Measurements from ENCODE around the gene ADAMTS5.

ADAMTS5 gene

GRCh38 chr21:26967062-26967913 is at the start of gene ADAMTS5:
Gene ADAMTS5, minus strand, starts transcription at chr21:26967088. Its CDS starts 697 bp downstream, at chr21:26966391.
- peak; percentile 13 for DNase-seq (ENCODE audit: low read depth, low spot score)

- no peak for DNase-seq (ENCODE audit: low read depth, low spot score)
These were observed 34.6 kb upstream of the ADAMTS5 start for GRCh38 chr21:27001526-27001925.

GRCh38 chr21:26983576-26983975 is 16.7 kb upstream of the ADAMTS5 start:
- no peak for DNase-seq (ENCODE audit: low read depth, low spot score)

GRCh38 chr21:26982767-26983166 is 15.9 kb upstream of the ADAMTS5 start:
- no peak for DNase-seq (ENCODE audit: low read depth, low spot score)

- DNase-seq (ENCODE audit: low read depth, low spot score), result no peak
These were observed 10.9 kb upstream of the ADAMTS5 start for GRCh38 chr21:26977746-26978145.

- no peak for DNase-seq (ENCODE audit: low read depth, low spot score)
These were observed 6.3 kb upstream of the ADAMTS5 start for GRCh38 chr21:26973226-26973625.

GRCh38 chr21:26972192-26972591 is 5.3 kb upstream of the ADAMTS5 start:
- DNase-seq (ENCODE audit: low read depth, low spot score), result no peak

- no peak for DNase-seq (ENCODE audit: low read depth, low spot score)
These were observed 3.3 kb upstream of the ADAMTS5 start for GRCh38 chr21:26969971-26970725.

- no peak for DNase-seq (ENCODE audit: low read depth, low spot score)
These were observed 233 bp downstream of the ADAMTS5 start for GRCh38 chr21:26966649-26967061.

GRCh38 chr21:26965907-26966581 is 844 bp downstream of the ADAMTS5 start:
- DNase-seq (ENCODE audit: low read depth, low spot score), result no peak

- DNase-seq (ENCODE audit: low read depth, low spot score), result no peak
These were observed 1.6 kb downstream of the ADAMTS5 start for GRCh38 chr21:26965040-26965906.

- no peak for DNase-seq (ENCODE audit: low read depth, low spot score)
These were observed 2.6 kb downstream of the ADAMTS5 start for GRCh38 chr21:26964170-26964778.

- DNase-seq (ENCODE audit: low read depth, low spot score), result no peak
These were observed 4.2 kb downstream of the ADAMTS5 start for GRCh38 chr21:26962621-26963181.

GRCh38 chr21:26961698-26962097 is 5.2 kb downstream of the ADAMTS5 start:
- DNase-seq (ENCODE audit: low read depth, low spot score), result no peak

GRCh38 chr21:26958788-26959187 is 8.1 kb downstream of the ADAMTS5 start:
- no peak for DNase-seq (ENCODE audit: low read depth, low spot score)

- DNase-seq (ENCODE audit: low read depth, low spot score), result no peak
These were observed 10.1 kb downstream of the ADAMTS5 start for GRCh38 chr21:26956813-26957212.

- DNase-seq (ENCODE audit: low read depth, low spot score), result no peak
These were observed 10.7 kb downstream of the ADAMTS5 start for GRCh38 chr21:26956216-26956615.

GRCh38 chr21:26954662-26955121 is 12.2 kb downstream of the ADAMTS5 start:
- DNase-seq (ENCODE audit: low read depth, low spot score), result no peak

GRCh38 chr21:26952374-26953066 is 14.4 kb downstream of the ADAMTS5 start:
- no peak for DNase-seq (ENCODE audit: low read depth, low spot score)

- no peak for DNase-seq (ENCODE audit: low read depth, low spot score)
These were observed 17.1 kb downstream of the ADAMTS5 start for GRCh38 chr21:26949830-26950229.
